HepG2 (cell line): Measurements from ENCODE around the gene NT5C2. TPM values are rescaled to one million over a fixed set of nuclear protein-coding genes. Genes with fewer than 3 reads are reported as not detected.

Experiments used
- ARNT ChIP-seq: fragments of 450-650 bp; IDR thresholded peaks from 2 replicates; pipeline ENCODE4 v1.6.1; 2017
- CBX5 ChIP-seq: sonication (generic); formaldehyde crosslinking; IDR thresholded peaks from 2 replicates; pipeline ENCODE4 v1.4.0; 2020; ENCODE audit warnings: missing genetic modification reagents, borderline replicate concordance
- FOXA3 ChIP-seq: IDR thresholded peaks from 2 replicates; pipeline ENCODE4 v1.6.1; 2016; ENCODE audit warnings: missing genetic modification reagents, missing compliant biosample characterization
- HINFP ChIP-seq: sonication (generic); formaldehyde crosslinking; IDR thresholded peaks from 2 replicates; pipeline ENCODE4 v1.4.0; 2020; ENCODE audit warnings: low read depth, mild to moderate bottlenecking, missing genetic modification reagents
- HOXA9 ChIP-seq: sonication (generic); formaldehyde crosslinking; IDR thresholded peaks from 2 replicates; pipeline ENCODE4 v1.8.1; 2022; ENCODE audit warnings: missing genetic modification reagents, mild to moderate bottlenecking, moderate library complexity, borderline replicate concordance
- IKZF1 ChIP-seq: fragments of 450-650 bp; IDR thresholded peaks from 2 replicates; pipeline ENCODE4 v1.7.1; 2016
- KLF15 ChIP-seq: sonication (generic); formaldehyde crosslinking; IDR thresholded peaks from 2 replicates; pipeline ENCODE4 v1.8.1; 2023; ENCODE audit warnings: borderline replicate concordance, mild to moderate bottlenecking, inconsistent platforms, missing genetic modification reagents, mixed read lengths
- MAFF ChIP-seq: IDR thresholded peaks from 2 replicates; pipeline ENCODE4 v1.6.1; 2011; ENCODE audit warnings: low read depth, low read length, improper control_type of control experiment
- PRDM15 ChIP-seq: sonication (generic); formaldehyde crosslinking; IDR thresholded peaks from 2 replicates; pipeline ENCODE4 v1.4.0; 2020; ENCODE audit warnings: missing genetic modification reagents
- SAFB2 ChIP-seq: sonication (generic); formaldehyde crosslinking; IDR thresholded peaks from 2 replicates; pipeline ENCODE4 v1.5.1; 2020; ENCODE audit warnings: missing genetic modification reagents, low read depth, mild to moderate bottlenecking, borderline replicate concordance
- TAF15 ChIP-seq: fragments of 200-400 bp; formaldehyde crosslinking; IDR thresholded peaks from one replicate; pipeline ENCODE4 v1.6.1; 2018; ENCODE audit warnings: mild to moderate bottlenecking, low read depth, low read length; ENCODE audit not compliant: poor library complexity, severe bottlenecking
- XBP1 ChIP-seq: sonication (generic); formaldehyde crosslinking; IDR thresholded peaks from 2 replicates; pipeline ENCODE4 v1.5.0; 2020; ENCODE audit warnings: missing genetic modification reagents
- ZNF20 ChIP-seq: sonication (generic); formaldehyde crosslinking; IDR thresholded peaks from 2 replicates; pipeline ENCODE4 v1.4.0; 2020; ENCODE audit warnings: mild to moderate bottlenecking, moderate library complexity, missing genetic modification reagents
- ZNF225 ChIP-seq: sonication (generic); formaldehyde crosslinking; IDR thresholded peaks from 2 replicates; pipeline ENCODE4 v1.4.0; 2020; ENCODE audit warnings: mild to moderate bottlenecking, missing genetic modification reagents
- ZNF230 ChIP-seq: sonication (generic); formaldehyde crosslinking; IDR thresholded peaks from 2 replicates; pipeline ENCODE4 v1.4.0; 2020; ENCODE audit warnings: mild to moderate bottlenecking, missing genetic modification reagents
- ZNF251 ChIP-seq: sonication (generic); formaldehyde crosslinking; IDR thresholded peaks from 2 replicates; pipeline ENCODE4 v1.9.0; 2021; ENCODE audit warnings: mild to moderate bottlenecking, missing genetic modification reagents
- ZNF446 ChIP-seq: sonication (generic); formaldehyde crosslinking; IDR thresholded peaks from 2 replicates; pipeline ENCODE4 v1.5.0; 2020; ENCODE audit warnings: mild to moderate bottlenecking, missing genetic modification reagents
- ZNF572 ChIP-seq: sonication (generic); formaldehyde crosslinking; IDR thresholded peaks from 2 replicates; pipeline ENCODE4 v1.5.1; 2020; ENCODE audit warnings: mild to moderate bottlenecking, missing genetic modification reagents
- ZNF691 ChIP-seq: sonication (generic); formaldehyde crosslinking; IDR thresholded peaks from 2 replicates; pipeline ENCODE4 v1.4.0; 2020; ENCODE audit warnings: missing genetic modification reagents, low read depth, mild to moderate bottlenecking, borderline replicate concordance
- ZNF7 ChIP-seq: IDR thresholded peaks from 2 replicates; pipeline ENCODE4 v1.6.1; 2016; ENCODE audit warnings: missing biosample characterization, missing genetic modification reagents
- polyA plus RNA-seq, 8 experiments: library from polyadenylated mRNA; depleted of rRNA in 3 of 8; stranded (reverse) in 7 of 8; unstranded in 1 of 8; fragments of >200 nt; fragmentation: Illumina TruSeq in 4 of 8; extraction: Trizol in 4 of 8; gene quantifications; 2 replicates each; pipeline versions ENCODE4 v1.2.1 to v1.2.3, GENCODE V29; 2011 to 2016; ENCODE audit warnings: low read depth in 4 of 8, missing spikeins in 1 of 8, mixed read lengths in 1 of 8; ENCODE audit not compliant: insufficient read depth in 1 of 8
- total RNA-seq, 5 experiments: library from RNA; depleted of rRNA; stranded (reverse); fragments of >200 nt; fragmentation: Illumina TruSeq; extraction: Trizol; gene quantifications; 2 replicates each; pipeline ENCODE4 v1.2.3, GENCODE V29; 2016; ENCODE audit warnings: low read depth in 1 of 5
- TF ChIP-seq, protein P1 (sequence below): sonication (generic); formaldehyde crosslinking; IDR thresholded peaks from 2 replicates; pipeline ENCODE4 v1.8.1; 2023; ENCODE audit warnings: missing genetic modification reagents, inconsistent platforms, borderline replicate concordance
- TF ChIP-seq, protein P2 (sequence below): sonication (generic); formaldehyde crosslinking; IDR thresholded peaks from 2 replicates; pipeline ENCODE4 v1.8.0; 2022; ENCODE audit warnings: missing genetic modification reagents, low read depth, mild to moderate bottlenecking, borderline replicate concordance

NT5C2 gene
- total and polyA plus RNA-seq, 2 of the 13 experiments (the other 11 are each of a cell fraction or from before 2014, with no cell fraction given) = 40.6 to 55.2 TPM

DNA sequence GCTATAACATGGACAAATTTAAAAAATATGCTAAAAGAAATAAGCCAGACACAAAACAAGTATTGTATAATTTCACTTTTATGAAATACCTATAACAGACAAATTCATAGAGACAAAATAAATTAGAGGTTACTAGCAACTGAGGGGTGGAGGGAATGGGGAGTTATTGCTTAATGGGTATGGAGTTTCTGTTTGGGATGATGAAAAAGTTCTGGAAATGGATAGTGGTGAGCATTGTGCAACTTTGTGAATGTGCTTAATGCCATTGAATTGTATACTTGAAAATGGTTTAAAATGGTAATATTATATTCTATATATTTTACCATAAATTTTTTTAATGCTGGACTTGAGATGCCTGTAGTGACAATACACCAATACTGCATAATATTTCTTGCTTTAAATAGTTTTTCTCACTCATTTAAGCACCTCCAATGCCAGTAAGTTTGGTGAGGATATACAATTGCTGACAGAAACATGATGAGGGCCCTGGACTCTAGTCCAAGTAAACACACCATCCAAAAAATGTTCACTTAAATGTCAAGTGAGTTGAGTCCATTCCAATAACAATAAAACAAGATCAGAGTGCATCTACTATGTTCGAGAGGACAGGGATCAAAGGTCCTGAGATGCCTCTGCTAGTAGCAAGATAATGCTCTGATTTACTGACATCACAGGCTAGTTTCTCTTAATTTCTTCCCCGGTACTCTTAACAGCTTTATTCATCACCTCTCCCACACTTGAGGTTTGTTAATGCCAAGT lies 71.9 kb downstream of the NT5C2 start (continued):
- TF ChIP-seq XBP1 (CRISPR knock-in tag) = no peak
- no peak for TF ChIP-seq HOXA9
- no peak for TF ChIP-seq SAFB2
- TF ChIP-seq, protein P1, sequence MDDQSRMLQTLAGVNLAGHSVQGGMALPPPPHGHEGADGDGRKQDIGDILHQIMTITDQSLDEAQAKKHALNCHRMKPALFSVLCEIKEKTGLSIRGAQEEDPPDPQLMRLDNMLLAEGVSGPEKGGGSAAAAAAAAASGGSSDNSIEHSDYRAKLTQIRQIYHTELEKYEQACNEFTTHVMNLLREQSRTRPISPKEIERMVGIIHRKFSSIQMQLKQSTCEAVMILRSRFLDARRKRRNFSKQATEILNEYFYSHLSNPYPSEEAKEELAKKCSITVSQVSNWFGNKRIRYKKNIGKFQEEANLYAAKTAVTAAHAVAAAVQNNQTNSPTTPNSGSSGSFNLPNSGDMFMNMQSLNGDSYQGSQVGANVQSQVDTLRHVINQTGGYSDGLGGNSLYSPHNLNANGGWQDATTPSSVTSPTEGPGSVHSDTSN (CRISPR knock-in tag) = no peak
- no peak for TF ChIP-seq ZNF225 (CRISPR knock-in tag)
- no peak for TF ChIP-seq CBX5 (CRISPR knock-in tag)
- TF ChIP-seq KLF15 (CRISPR knock-in tag) = no peak
- TF ChIP-seq ZNF572 (CRISPR knock-in tag) = no peak
- no peak for TF ChIP-seq ZNF251
- TF ChIP-seq ZNF691 = no peak
- no peak for TF ChIP-seq IKZF1
- TF ChIP-seq ARNT = no peak
- TF ChIP-seq ZNF230 (CRISPR knock-in tag) = no peak
- no peak for TF ChIP-seq ZNF20 (CRISPR knock-in tag)
- TF ChIP-seq ZNF446 = no peak
- TF ChIP-seq TAF15 = no peak
- TF ChIP-seq PRDM15 = no peak
- TF ChIP-seq HINFP (CRISPR knock-in tag) = no peak
- peak; percentile 83; the same call in 1 of the 2 replicates for TF ChIP-seq FOXA3
- no peak for TF ChIP-seq ZNF7 (CRISPR knock-in tag)
- TF ChIP-seq, protein P2, sequence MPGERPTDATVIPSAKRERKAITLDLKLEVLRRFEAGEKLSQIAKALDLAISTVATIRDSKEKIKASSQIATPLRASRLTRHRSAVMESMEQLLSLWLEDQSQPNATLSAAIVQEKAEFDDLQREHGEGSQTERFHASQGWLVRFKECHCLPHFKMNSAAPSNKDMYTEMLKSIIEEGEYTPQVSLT = no peak
- TF ChIP-seq MAFF = no peak
